Keratinocyte (primary cell): Measurements from ENCODE around the gene SRL. TPM values are rescaled to one million over a fixed set of nuclear protein-coding genes. Genes with fewer than 3 reads are reported as not detected.

Source experiments
- DNase-seq: peaks from one replicate; pipeline ENCODE4 v3.0.0-alpha.2; 2011; ENCODE audit warnings: low read depth, missing footprints, low spot score
- FAIRE-seq: peaks from 2 replicates; lab custom pipeline; 2011; peaks lifted over from hg19 to GRCh38; lab: Jason Lieb, UNC
- H2AFZ ChIP-seq: 2 replicates; pipeline ENCODE4 v1.6.0; 2012; ENCODE audit warnings: low read length, control low read depth, inconsistent platforms; ENCODE audit not compliant: control insufficient read depth
- H3K27ac ChIP-seq: 2 replicates; pipeline ENCODE4 v1.5.1; 2011; ENCODE audit warnings: low read length; ENCODE audit not compliant: control insufficient read depth, insufficient read depth
- H3K27me3 ChIP-seq: 3 replicates; pipeline ENCODE4 v1.6.0; 2011; ENCODE audit warnings: low read length; ENCODE audit not compliant: control insufficient read depth, insufficient read depth; ENCODE audit errors: extremely low read depth
- H3K36me3 ChIP-seq, 2 experiments: 2 replicates in 1 of 2; 3 replicates in 1 of 2; pipeline ENCODE4 v1.5.1; 2011; ENCODE audit warnings: low read length in 2 of 2, mild to moderate bottlenecking in 1 of 2; ENCODE audit not compliant: control insufficient read depth in 2 of 2, insufficient read depth in 2 of 2; ENCODE audit errors: extremely low read depth in 1 of 2
- H3K4me1 ChIP-seq: 3 replicates; pipeline ENCODE4 v1.5.1; 2011; ENCODE audit warnings: low read length; ENCODE audit not compliant: control insufficient read depth, insufficient read depth; ENCODE audit errors: extremely low read depth
- H3K4me2 ChIP-seq: 3 replicates; pipeline ENCODE4 v1.6.0; 2011; ENCODE audit warnings: low read depth, low read length; ENCODE audit not compliant: control insufficient read depth, insufficient read depth; ENCODE audit errors: extremely low read depth
- H3K4me3 ChIP-seq, 3 experiments: fragments of 200-600 bp in 1 of 3; sonication (generic) in 1 of 3; 2 replicates in 2 of 3; 3 replicates in 1 of 3; pipeline ENCODE4 v1.5.1; 2011 to 2016; ENCODE audit warnings: low read length in 3 of 3, mild to moderate bottlenecking in 3 of 3, control low read depth in 2 of 3, inconsistent platforms in 1 of 3, low read depth in 1 of 3, mixed read lengths in 1 of 3, mixed run types in 1 of 3, moderate library complexity in 1 of 3; ENCODE audit not compliant: control insufficient read depth in 2 of 3, insufficient read depth in 2 of 3; ENCODE audit errors: extremely low read depth in 1 of 3
- H3K79me2 ChIP-seq: 2 replicates; pipeline ENCODE4 v1.6.0; 2012; ENCODE audit warnings: low read length; ENCODE audit not compliant: control insufficient read depth, insufficient read depth
- H3K9ac ChIP-seq: 3 replicates; pipeline ENCODE4 v1.6.0; 2011; ENCODE audit warnings: low read length; ENCODE audit not compliant: control insufficient read depth, insufficient read depth; ENCODE audit errors: extremely low read depth
- H3K9me1 ChIP-seq: 3 replicates; pipeline ENCODE4 v1.6.0; 2011; ENCODE audit warnings: low read length; ENCODE audit not compliant: control insufficient read depth, insufficient read depth; ENCODE audit errors: extremely low read depth
- H3K9me3 ChIP-seq: 2 replicates; pipeline ENCODE4 v1.5.1; 2012; ENCODE audit warnings: low read depth, low read length; ENCODE audit not compliant: control insufficient read depth
- H4K20me1 ChIP-seq: 3 replicates; pipeline ENCODE4 v1.6.0; 2011; ENCODE audit warnings: low read length; ENCODE audit not compliant: control insufficient read depth, insufficient read depth; ENCODE audit errors: extremely low read depth
- EZH2 ChIP-seq: IDR thresholded peaks from one replicate; pipeline ENCODE4 v1.6.1; 2012; ENCODE audit warnings: inconsistent platforms, mild to moderate bottlenecking, low read length, moderate library complexity
- dilution Hi-C: fragments of 300-500 bp; cut with MboI; formaldehyde crosslinking; loops from one replicate; pipeline ENCODE4 v1.7.0; 2020; ENCODE audit warnings: low sequenced_read_pairs; ENCODE audit not compliant: extremely low pct_ligation_motif_present
- polyA plus RNA-seq, 5 experiments: library from polyadenylated mRNA; depleted of rRNA in 3 of 5; stranded (reverse) in 3 of 5; stranded (forward) in 1 of 5; unstranded in 1 of 5; fragments of >200 nt; gene quantifications; 1 replicate in 1 of 5; 2 replicates in 3 of 5; 3 replicates in 1 of 5; pipeline versions ENCODE4 v1.2.1 to v1.2.3, GENCODE V29; 2011 to 2012; ENCODE audit warnings: missing spikeins in 2 of 5, low read depth in 1 of 5, low replicate concordance in 1 of 5
- TF ChIP-seq, protein P1 (sequence below), 3 experiments: IDR thresholded peaks in 1 of 3; conservative IDR thresholded peaks in 1 of 3; optimal IDR thresholded peaks in 1 of 3; 2 replicates in 2 of 3; 3 replicates in 1 of 3; pipeline versions ENCODE3 to v1.5.1; 2011; ENCODE audit warnings: low read length in 3 of 3, mild to moderate bottlenecking in 3 of 3, moderate library complexity in 2 of 3, control low read depth in 1 of 3, inconsistent platforms in 1 of 3; ENCODE audit not compliant: insufficient read depth in 2 of 3; ENCODE audit errors: extremely low read depth in 1 of 3

The SRL gene
- polyA plus RNA-seq, 1 donor (not counting 4 experiments of a cell fraction or from before 2014, with no cell fraction given), result not detected

DNA sequence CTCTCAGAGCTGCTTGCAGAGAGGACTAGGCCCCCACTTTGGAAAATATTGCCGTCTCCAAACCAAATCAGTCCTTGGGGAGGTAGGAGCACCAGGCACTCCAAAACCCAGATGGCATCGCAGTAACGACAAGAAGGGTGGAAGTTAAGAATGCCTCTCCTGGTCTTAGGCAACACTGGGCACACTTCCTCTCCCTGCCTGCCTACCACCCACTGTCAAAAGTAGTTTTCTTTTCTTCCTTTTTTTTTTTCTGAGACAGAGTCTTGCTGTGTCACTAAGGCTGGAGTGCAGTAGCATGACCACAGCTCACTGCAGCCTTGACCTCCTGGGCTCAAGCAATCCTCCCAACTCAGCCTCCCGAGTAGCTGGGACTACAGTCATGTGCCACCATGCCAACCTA lies 47.2 kb downstream of the SRL start:
- no peaks in the 10 kb centered on the region for H3K9me1 ChIP-seq
- FAIRE-seq, result no peak
- no peak for DNase-seq
- no peaks in the 10 kb centered on the region for H3K79me2 ChIP-seq
- no peaks in the 10 kb centered on the region for H3K9me3 ChIP-seq
- H2AFZ ChIP-seq, result no peak overlapping the region
- dilution Hi-C loops, result no loop called here
- H3K4me1 ChIP-seq, result no peaks in the 10 kb centered on the region
- no peaks in the 10 kb centered on the region for H4K20me1 ChIP-seq
- no peak overlapping the region for H3K9ac ChIP-seq
- no peaks in the 10 kb centered on the region for H3K27me3 ChIP-seq
- H3K36me3 ChIP-seq, result no peaks in the 10 kb centered on the region
- H3K4me3 ChIP-seq, result no peak overlapping the region
- no peak for TF ChIP-seq EZH2
- TF ChIP-seq, protein P1, sequence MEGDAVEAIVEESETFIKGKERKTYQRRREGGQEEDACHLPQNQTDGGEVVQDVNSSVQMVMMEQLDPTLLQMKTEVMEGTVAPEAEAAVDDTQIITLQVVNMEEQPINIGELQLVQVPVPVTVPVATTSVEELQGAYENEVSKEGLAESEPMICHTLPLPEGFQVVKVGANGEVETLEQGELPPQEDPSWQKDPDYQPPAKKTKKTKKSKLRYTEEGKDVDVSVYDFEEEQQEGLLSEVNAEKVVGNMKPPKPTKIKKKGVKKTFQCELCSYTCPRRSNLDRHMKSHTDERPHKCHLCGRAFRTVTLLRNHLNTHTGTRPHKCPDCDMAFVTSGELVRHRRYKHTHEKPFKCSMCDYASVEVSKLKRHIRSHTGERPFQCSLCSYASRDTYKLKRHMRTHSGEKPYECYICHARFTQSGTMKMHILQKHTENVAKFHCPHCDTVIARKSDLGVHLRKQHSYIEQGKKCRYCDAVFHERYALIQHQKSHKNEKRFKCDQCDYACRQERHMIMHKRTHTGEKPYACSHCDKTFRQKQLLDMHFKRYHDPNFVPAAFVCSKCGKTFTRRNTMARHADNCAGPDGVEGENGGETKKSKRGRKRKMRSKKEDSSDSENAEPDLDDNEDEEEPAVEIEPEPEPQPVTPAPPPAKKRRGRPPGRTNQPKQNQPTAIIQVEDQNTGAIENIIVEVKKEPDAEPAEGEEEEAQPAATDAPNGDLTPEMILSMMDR (optimal IDR thresholded peaks at IDR 0.05 in 1 of 3, IDR thresholded peaks at IDR 0.05 in 1 of 3, conservative IDR thresholded peaks at IDR 0.05 in 1 of 3; ENCODE audit: extremely low read depth in 1 of 3, insufficient read depth in 2 of 3, low read length in 3 of 3), result no peak
- H3K4me2 ChIP-seq, result no peak overlapping the region
- H3K27ac ChIP-seq, result no peak overlapping the region

DNA sequence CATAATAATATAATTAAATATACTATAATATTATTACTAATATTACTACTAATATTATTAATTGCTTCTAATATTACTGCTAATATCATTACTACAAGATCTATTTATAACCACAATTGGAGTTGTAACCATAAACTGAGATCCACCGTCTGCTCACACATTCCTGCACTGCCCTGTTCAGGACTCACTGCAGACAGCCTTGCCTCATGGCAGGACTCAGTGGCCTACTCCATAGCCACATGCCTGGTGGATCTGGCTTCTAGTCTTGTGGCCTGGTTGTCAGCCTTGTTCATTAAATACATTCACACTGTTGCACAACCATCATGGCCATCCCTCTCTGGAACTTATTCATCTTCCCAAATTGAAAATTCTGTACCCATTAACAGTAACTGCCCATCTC lies 48.0 kb downstream of the SRL start:
- TF ChIP-seq EZH2, result no peak
- TF ChIP-seq, protein P1 (optimal IDR thresholded peaks at IDR 0.05 in 1 of 3, IDR thresholded peaks at IDR 0.05 in 1 of 3, conservative IDR thresholded peaks at IDR 0.05 in 1 of 3; ENCODE audit: extremely low read depth in 1 of 3, insufficient read depth in 2 of 3, low read length in 3 of 3), result no peak
- FAIRE-seq, result no peak
- dilution Hi-C loops, result no loop called here

More for the DNA sequence above, 48.0 kb downstream of the SRL start:
- no peak overlapping the region for H3K9ac ChIP-seq
- H3K9me1 ChIP-seq, result no peaks in the 10 kb centered on the region
- H2AFZ ChIP-seq, result no peak overlapping the region
- no peaks in the 10 kb centered on the region for H3K27me3 ChIP-seq
- no peak for DNase-seq
- H3K4me2 ChIP-seq, result no peak overlapping the region
- H3K4me3 ChIP-seq, result no peak overlapping the region
- no peaks in the 10 kb centered on the region for H3K9me3 ChIP-seq
- no peaks in the 10 kb centered on the region for H3K4me1 ChIP-seq
- no peaks in the 10 kb centered on the region for H3K79me2 ChIP-seq
- no peaks in the 10 kb centered on the region for H3K36me3 ChIP-seq
- H3K27ac ChIP-seq, result no peak overlapping the region
- no peaks in the 10 kb centered on the region for H4K20me1 ChIP-seq
